HG02938 (cell line): ENCODE measurements around the gene EXOC7.

ENCODE experiments used
- ATAC-seq: cut with Tn5 transposase; IDR thresholded peaks from one replicate; pipeline ENCODE4 v1.9.1; 2021; ENCODE audit warnings: mild to moderate bottlenecking, moderate library complexity; ENCODE audit not compliant: unreplicated experiment

EXOC7 gene

GRCh38 chr17:76103274-76104139 lies at the start of gene EXOC7:
TSS of gene EXOC7 (minus strand) at chr17:76103787. CDS start at chr17:76103692, 95 bp downstream.
- peak; percentile 75 for ATAC-seq

- ATAC-seq = no peak
Observed at GRCh38 chr17:76153202-76153601, 49.6 kb upstream of the EXOC7 start.

- no peak for ATAC-seq
Observed at GRCh38 chr17:76152591-76152990, 49.0 kb upstream of the EXOC7 start.

- no peak for ATAC-seq
Observed at GRCh38 chr17:76151896-76152454, 48.4 kb upstream of the EXOC7 start.

- ATAC-seq = no peak
Observed at GRCh38 chr17:76150712-76151622, 47.4 kb upstream of the EXOC7 start.

- no peak for ATAC-seq
Observed at GRCh38 chr17:76149214-76149613, 45.6 kb upstream of the EXOC7 start.

- ATAC-seq = no peak
Observed at GRCh38 chr17:76148015-76148326, 44.4 kb upstream of the EXOC7 start.

- ATAC-seq = no peak
Observed at GRCh38 chr17:76147211-76148014, 43.8 kb upstream of the EXOC7 start.

- no peak for ATAC-seq
Observed at GRCh38 chr17:76146053-76146851, 42.7 kb upstream of the EXOC7 start.

GRCh38 chr17:76145231-76146052 lies 41.9 kb upstream of the EXOC7 start:
- ATAC-seq = no peak

GRCh38 chr17:76142585-76143041 lies 39.0 kb upstream of the EXOC7 start:
- no peak for ATAC-seq

GRCh38 chr17:76142039-76142584 lies 38.5 kb upstream of the EXOC7 start:
- no peak for ATAC-seq

GRCh38 chr17:76141212-76142038 lies 37.8 kb upstream of the EXOC7 start, which contains the start of gene FOXJ1:
TSS of gene FOXJ1 (minus strand) at chr17:76141245. CDS start at chr17:76140395, 850 bp downstream.
- no peak for ATAC-seq

- no peak for ATAC-seq
Observed at GRCh38 chr17:76140661-76141211, 37.1 kb upstream of the EXOC7 start.

GRCh38 chr17:76139801-76140660 lies 36.4 kb upstream of the EXOC7 start:
- no peak for ATAC-seq
